NCI-H82 (cell line): Measurements from ENCODE around the gene ADGRL2.
"Not testable (repeated sequence)": the region's sequence is repeated elsewhere in the genome, so short reads cannot be mapped to it uniquely, and the experiment has no call there.

Source experiments
- DNase-seq: peaks from one replicate; lab custom pipeline; 2025; lab: John Stamatoyannopoulos, UW

ADGRL2 gene

DNA sequence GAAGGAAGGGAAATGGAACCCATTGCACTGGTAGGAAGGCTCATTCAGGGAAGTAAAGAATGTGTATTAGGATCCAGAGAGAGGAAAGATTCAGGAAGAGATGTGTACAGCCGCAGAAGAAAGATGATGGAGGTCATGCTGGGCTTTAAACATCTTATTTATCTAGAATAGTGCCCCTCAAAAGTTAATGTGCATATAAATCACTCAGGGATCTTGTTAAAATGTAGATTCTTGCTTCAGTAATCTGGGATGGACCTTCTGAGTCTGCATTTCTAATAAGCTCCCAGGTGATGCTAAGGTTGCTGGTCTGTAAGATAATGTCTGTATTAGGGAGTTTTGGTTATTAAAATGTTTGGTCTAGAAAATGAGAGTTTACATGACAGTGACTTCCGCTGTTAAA lies 46.3 kb downstream of the ADGRL2 start:
- DNase-seq, result no peak

DNA sequence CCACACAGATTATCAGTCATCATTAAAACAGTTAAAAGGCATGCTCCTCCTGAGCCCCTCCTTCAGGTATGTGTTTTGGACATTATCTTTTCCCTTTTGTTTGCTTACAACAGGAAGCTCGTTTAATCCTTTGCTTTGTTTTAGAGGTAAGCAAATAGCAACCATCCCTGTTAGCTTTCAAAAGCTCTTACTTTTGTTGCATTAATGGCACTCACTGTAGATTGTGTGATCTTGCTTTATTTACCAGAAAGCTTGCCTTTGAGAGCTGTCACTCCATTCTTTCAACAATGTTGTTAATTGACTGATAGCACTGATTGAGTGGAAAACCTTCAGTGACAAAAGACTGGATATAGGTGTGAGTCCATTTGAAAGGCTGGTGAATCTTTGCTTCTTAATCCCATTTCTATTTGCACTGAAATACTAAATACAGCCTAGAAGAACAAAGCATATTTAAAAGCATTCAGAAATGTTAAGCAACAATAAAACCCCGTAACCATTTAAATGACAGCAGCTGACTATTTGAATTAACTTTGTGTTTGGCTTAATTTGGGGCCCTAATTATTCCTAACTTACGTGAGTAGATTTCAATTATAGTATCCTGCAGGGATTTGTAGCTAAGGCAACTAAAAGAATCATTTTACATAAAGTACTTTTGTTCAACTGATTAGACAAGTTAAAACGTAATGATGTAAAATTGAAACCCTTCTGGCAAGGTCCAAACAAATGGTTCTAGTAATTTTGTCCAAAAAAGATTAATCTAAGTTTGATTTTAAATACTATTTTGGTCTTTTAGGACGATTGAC lies 48.3 kb downstream of the ADGRL2 start:
- DNase-seq, result no peak

DNA sequence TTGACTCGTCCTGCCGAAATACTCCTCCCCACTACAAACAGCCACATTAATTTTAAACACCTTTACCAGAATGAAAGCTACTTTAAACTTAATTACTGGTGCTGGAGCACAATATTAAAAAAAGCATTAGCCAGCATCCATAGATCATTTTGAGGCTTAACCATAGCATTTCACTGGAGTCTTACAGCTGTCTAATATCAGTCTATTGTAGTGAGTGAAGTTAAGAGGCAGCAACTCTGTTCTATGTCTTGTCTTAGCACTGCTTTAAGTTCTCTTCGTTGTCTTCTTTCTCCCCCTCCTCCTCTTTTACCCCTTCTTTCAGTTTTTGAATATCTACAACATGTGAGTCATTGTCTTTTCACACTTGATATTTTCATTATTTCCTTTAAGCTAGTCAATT lies 49.3 kb downstream of the ADGRL2 start:
- DNase-seq, result no peak

DNA sequence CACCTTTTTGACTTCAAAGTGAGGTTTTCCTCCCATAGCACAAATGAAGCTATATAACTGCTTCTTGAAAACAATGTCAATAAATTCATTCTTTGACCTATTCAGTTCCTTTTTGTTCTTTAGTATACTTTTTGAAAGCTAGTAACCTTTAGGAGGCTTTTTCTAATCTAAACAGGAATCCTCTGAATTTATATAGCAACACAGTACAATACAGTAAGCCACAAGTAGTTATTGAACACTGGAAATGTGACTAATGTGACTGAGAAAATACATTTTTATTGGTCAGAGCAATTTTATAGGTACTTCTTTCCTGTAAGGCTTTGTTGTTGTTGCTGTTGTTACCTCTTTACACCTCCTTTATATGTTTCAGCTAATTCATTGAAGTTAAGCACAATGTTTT lies 49.8 kb downstream of the ADGRL2 start:
- DNase-seq, result no peak

DNA sequence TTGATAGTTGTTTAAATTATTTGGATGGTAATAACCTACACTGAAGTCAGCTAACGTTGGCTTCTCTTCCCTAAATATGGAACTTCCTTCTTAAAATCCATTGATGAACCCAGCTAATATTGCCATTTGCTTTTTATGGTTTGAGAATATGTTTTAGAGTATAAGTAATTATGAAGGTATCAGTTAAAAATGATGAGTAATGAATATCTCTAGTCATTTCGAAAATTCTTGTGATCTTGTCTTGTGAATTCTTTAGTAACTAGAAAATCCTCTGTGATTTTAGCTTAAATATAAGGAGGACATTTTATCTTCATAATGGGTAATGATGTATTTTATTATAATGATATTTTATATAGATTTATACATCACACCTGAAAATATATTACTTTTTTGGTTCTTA lies 50.5 kb downstream of the ADGRL2 start:
- DNase-seq, result no peak

DNA sequence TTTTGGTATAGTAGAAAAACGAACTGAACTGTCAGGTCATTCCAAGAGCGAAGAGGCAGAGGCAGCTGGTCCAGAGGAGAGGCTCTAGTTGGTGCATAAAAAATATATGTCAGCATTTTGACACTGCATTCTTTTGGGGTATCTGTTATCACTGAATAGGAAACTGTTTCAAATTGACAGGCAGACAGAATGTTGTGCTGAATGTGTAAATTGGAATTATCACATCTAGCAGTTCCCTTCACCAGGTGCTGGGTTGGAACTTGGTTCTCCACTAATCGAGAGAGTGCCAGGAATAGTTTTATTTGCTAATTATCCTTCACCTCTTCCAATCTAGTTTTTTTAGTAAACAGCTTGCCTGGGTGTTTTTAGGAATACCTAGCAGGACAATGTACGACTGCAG lies 52.2 kb downstream of the ADGRL2 start:
- no peak for DNase-seq

DNA sequence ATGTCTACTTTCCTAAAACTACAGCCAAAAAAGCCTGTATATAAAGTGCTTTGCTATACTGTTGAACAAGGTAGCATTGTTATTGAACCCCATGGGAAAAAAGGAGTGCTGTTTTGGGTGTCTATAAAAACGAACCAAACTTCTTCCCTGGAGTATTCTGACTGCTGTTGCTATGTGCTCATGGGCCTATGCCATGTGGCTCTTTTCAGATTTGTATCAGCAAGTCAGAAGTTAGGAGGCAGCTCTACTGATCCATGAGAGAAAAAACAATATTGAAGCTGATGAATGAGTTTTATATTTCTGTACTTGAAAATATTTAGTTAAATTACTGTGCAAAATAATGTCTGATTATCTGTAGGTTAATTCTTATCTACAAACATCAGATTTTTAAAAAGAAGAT lies 66.5 kb downstream of the ADGRL2 start:
- DNase-seq, result no peak

DNA sequence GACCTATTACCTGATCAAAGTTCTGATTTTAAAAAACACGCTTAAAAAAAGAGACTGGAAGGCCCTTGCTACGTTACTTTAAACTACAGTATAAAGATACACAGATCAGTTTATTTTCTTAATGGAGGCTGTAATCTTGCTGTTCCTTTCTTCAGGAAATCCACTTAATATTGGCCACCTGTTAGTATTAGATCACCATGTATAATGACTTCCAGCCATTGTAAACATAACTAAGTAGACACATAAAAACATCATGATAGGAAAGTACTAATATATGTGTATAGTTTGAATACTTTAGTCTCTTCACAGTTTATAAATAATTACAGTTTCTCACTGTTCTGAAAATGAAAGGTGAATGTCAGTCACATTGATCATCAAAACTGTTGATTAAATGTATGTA lies 68.6 kb downstream of the ADGRL2 start:
- DNase-seq, result peak; percentile 73

DNA sequence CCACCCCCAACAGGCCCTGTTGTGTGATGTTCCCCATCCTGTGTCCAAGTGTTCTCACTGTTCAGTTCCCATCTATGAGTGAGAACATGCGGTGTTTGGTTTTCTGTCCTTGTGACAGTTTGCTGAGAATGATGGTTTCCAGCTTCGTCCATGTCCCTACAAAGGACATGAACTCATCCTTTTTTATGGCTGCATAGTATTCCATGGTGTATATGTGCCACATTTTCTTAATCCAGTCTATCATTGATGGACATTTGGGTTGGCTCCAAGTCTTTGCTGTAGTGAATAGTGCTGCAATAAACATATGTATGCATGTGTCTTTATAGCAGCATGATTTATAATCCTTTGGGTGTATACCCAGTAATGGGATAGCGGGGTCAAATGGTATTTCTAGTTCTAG lies 70.4 kb downstream of the ADGRL2 start:
- DNase-seq, result not testable (repeated sequence)

DNA sequence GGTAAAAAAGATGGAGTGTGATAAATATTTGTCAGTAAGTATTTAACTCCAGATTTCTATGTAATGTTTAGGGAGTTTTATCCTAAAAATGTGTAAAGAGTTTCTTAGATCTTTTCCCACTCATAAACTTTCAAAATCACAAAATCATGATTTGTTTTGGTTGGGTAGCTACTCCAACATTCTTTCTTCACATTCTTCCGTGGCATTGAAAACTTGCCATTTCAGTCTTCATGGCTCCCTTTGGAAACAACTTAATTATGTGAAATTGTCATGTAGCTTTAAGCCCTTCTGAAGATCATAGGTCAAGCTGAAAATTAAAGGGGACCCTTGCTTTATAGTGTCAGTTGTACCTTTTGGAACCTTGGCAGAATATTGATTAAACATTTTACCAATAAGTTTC lies 73.2 kb downstream of the ADGRL2 start:
- no peak for DNase-seq

DNA sequence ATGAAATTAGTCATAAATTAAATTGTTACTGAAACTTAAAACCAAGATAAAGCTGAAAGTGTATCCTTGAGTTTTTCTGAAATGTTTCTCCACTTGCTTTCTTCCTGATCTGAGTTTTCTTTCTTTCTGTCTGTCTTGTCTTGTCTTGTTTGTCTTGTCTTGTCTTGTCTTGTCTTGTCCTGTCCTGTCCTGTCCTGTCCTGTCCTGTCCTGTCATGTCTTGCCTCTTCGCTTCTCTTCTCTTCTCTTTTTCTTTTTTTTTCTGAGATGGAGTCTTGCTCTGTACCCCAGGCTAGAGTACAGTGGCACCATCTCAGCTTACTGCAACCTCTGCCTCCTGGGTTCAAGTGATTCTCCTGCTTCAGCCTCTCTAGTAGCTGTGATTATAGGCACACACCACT lies 73.7 kb downstream of the ADGRL2 start:
- no peak for DNase-seq

DNA sequence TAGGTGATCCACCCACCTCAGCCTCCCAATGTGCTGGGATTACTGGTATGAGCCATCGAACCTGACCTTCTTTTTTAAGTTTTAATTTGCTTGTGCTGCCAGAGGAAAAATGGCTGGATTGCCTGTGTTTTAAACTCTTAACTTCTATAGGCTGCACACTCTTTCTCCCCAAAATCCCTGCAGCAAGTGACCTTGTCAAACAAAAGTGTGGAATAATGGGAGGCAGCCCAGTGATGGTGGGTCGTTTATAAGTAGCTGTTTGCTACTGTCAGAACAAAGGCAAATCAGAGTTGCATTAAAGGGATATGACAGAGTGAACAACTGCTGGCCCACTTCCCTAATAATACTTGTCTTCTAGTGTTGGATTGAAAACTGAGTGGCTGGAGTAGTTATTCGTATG lies 74.2 kb downstream of the ADGRL2 start:
- DNase-seq, result no peak

DNA sequence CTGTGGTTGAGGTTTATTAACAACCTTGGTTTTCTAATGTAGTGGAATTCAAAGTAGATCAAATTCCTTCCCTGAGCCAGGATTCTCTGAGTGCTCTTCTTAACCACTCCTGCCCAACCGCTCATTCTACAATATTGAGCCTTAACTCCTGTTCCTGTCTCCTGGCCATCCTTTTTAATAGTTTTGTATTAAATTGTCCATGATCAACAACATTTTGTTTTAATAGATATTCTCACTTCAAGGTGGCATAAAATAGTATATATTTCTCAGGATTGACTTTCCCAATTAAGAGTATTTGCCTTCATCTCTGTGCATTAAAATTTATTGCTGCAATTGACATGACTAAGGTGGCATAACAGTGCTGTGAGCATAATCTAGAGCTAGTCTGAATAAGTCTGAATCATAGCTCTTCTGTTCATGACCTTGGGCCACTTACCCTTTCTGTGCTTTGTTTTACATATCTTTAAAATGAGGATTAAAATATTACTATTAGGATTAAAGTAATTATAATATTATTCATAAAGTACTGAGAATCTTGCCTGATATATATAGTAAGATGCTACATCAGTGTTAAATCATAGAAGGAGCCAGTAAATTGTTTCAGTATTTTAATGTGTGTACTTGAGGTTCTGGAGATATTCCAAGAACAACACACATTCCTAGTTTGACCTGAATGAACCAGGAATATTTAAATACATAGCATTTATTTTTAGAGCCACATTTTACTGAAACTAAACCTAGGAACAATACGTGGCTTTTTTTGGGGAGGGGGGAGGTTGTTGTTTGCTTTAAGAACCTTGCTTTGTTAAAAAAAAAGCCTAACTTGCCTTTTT lies 76.4 kb downstream of the ADGRL2 start:
- no peak for DNase-seq

DNA sequence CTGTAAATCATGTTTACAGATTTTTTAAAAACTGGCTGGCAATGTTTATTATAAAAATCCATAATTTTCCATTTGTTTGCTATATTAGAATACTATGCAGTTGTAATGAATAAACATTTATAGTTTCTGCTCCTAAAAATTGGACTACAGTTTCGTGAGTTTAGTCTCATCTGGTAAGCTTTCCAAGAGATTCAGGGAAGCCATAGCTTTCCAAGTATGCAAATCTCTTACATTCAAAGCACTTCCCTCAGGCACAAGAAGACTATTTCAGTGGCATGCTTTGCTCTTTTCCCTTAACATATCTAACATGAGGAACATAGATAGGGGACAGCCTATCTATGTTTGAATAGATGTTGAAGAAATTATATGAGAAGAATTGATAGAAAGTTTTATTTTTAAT lies 77.2 kb downstream of the ADGRL2 start:
- peak; percentile 44 for DNase-seq

DNA sequence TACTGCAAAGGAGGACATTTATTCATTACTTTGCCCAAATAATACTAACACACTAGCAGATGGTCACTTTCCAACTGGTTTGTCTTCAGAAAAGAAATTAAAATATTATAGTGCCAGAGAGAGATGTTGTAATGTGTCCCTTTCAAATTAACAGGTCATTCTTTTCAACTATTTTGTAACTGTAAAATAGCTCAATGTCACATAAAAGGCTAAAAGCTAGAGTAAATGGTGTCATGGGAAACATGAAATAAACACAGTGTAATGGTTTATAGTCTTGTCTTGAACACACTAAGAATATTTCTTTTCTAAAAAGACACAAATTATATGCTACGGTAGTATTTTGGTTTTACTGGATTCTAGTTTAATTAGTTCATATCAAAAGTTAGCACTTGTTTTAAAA lies 77.8 kb downstream of the ADGRL2 start:
- DNase-seq, result no peak

DNA sequence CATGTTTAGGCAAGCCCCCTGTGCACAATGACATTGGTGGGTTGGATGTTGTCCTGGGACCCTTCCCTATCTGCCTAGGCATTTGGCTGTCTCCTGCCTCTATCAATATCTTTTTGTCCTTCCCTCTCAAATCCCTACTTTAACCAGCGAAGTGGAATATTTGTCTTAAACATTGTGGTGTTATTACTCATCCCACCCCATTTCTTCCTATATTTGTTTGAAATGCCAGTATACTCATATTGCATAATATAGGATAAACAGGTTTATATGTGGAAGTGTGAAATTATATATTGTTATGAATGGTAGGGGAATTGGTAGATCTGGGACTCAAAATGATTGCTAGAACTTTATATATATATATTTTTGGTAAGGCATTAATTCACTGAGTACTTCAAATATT lies 80.0 kb downstream of the ADGRL2 start:
- no peak for DNase-seq

DNA sequence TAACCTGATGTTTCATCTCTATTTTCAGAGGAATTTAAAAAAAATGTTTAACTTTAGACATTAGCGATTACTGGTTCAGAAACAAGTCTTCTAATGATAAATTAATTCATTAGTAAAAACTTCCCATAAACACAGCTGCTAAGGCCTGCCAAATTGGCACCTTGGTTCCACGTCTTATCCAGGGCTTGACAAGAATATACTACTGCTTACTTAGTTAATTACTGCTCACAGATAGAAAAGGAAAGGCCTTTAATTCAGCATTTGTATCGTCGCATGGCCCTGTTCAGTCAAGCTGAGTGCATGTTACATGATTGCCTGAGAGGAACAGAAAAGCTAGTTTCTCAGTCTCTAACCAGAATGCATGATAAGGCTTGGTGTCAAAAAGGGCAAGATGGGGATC lies 84.6 kb downstream of the ADGRL2 start:
- no peak for DNase-seq

DNA sequence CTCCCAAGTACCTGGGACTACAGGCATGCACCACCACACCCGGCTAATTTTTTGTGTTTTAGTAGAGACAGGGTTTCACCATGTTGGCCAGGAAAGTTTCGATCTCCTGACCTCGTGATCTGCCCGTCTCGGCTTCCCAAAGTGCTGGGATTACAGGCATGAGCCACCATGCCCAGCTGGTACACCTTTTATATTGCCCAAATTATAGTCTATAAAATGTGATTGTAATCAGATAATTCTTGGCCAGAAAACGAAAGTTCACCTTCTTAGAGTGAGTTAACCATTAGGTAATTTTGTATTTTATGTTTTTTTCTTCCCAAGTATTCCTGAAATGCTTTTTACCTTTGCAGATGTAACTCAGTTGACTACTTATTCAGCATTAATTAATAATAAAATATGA lies 85.6 kb downstream of the ADGRL2 start:
- not testable (repeated sequence) for DNase-seq

DNA sequence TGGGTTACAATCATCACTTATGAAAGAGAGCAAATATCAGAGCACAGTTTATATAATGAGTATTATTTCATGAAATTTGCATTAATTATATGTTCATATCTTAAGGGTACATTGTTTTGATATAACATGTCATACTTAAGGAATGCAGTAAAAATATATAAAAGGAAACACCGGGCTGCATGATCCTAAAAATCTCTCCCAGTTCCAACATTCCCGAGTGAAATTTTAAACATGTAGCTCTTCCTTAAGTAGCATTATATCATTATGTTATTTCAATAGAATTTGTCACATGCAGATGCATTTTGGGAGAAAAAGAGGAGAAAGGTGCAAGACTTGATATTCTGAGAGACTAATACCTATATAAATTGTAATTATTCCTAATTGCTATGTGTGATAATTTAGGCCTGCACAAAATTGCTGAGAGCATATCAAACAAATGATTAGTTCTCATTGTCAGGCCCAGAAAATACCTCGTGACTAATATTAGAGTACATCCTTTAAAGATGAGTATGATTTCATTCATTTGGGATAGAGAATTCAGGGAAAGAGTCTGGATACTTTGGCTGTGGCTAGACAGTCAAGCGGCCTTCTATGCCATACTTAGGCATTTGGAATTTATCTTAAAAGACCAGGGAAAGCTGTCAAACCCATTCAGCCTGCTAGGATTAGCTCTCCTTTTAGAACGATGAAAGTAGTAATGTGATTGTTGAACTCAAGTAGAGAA lies 86.8 kb downstream of the ADGRL2 start:
- no peak for DNase-seq

DNA sequence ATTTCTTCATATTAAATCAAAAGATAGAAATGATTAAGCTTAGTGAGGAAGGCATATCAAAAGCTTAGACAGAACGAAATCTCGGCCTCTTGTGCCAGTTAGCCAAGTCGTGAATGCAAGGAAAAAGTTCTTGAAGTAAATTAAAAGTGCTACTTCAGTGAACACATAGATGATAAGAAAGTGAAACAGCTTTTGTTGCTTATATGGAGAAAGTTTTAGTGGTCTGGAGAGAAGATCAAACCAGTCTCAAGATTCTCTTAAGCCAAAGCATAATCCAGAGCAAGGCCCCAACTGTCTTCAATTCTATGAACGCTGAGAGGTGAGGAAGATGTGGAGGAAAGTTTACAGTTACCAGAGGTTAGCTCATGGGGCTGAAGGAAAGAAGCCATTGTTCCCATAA lies 88.4 kb downstream of the ADGRL2 start:
- DNase-seq, result no peak

DNA sequence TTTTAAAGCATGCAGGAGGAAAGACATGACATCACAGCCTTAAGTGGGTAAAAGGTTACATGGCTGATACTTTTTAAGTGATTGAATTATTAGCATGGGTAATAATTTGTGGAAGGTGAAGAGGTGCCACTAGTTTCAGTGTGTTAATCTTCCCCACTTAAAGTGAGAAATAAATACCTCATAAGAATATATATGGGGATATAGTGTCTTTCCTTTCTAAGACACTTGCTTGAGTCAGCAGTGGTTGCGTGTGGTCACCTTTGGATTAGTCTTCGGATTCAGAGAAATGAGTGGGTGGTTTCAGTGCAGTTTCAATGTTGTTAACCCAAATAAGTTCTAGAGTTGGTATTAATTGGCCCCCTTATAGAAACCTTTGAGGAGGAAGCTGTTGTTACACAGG lies 94.1 kb downstream of the ADGRL2 start:
- DNase-seq, result no peak

DNA sequence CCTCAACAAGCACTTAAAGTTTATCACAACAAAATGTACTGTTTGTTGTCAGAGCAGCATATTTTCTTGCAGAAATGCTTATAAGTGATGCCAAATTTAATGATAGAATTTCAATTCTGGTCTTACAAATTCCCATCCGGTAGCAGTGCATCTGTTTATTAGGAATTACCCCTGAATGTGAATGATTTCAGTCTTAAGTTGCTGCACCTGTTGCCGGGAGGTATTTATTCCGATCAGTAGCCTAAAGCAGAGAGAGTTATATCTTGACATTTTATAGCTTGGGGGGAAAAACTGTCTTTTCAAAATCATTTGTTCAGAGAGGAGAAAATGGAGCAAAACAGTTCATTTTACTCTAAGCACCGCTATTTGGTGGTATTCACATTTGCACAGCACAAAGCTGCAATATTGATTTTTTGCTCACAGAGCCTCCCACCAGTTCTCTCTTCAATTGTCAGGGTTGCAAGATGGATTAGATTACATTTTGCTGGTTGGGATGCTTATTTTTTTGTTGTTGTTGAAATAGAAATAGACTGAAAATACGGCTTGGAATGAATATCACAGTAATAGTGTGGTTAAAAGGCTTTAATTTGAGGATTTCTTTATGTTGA lies 98.6 kb downstream of the ADGRL2 start:
- no peak for DNase-seq
